ENCODE data around the gene DUOX1. TPM values are rescaled to one million over a fixed set of nuclear protein-coding genes. Genes with fewer than 3 reads are reported as not detected.

Gene DUOX1
- total RNA-seq, 6 experiments from 2014 or later, result 0.02 to 0.26 (median 0.12) TPM; not detected in 1

DNA sequence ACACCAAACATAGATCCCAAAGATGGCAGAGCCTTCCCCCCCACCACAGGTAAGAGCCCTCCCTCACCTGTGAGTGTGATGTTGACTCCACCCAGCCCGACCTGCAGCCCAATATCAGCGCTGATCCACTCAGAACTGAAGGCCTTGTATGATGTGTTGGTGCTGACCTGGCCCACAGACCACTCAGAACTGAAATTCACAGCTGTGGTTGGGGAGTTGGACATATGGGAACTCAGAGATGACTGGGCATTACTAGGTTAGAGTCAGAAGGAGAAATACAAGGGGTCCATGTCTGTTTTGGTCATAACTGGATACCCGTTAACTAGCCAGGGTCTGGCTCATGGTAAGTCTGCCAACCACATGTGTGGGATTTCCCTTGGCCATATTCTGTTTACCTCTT lies 8.8 kb upstream of the DUOX1 start:
- H3K27ac Mint-ChIP-seq, result no peak overlapping the region
- DNase-seq, result no peak
- no peaks in the 10 kb centered on the region for H3K9me3 Mint-ChIP-seq
- TF ChIP-seq, protein P1, sequence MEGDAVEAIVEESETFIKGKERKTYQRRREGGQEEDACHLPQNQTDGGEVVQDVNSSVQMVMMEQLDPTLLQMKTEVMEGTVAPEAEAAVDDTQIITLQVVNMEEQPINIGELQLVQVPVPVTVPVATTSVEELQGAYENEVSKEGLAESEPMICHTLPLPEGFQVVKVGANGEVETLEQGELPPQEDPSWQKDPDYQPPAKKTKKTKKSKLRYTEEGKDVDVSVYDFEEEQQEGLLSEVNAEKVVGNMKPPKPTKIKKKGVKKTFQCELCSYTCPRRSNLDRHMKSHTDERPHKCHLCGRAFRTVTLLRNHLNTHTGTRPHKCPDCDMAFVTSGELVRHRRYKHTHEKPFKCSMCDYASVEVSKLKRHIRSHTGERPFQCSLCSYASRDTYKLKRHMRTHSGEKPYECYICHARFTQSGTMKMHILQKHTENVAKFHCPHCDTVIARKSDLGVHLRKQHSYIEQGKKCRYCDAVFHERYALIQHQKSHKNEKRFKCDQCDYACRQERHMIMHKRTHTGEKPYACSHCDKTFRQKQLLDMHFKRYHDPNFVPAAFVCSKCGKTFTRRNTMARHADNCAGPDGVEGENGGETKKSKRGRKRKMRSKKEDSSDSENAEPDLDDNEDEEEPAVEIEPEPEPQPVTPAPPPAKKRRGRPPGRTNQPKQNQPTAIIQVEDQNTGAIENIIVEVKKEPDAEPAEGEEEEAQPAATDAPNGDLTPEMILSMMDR (IDR thresholded peaks at IDR 0.05), result no peak
- H3K27me3 Mint-ChIP-seq (ENCODE audit: insufficient read depth), result peaks cover 27% of the 10 kb centered on the region
- H3K4me1 Mint-ChIP-seq (ENCODE audit: low read depth), result peaks cover 25% of the 10 kb centered on the region
- H3K4me3 Mint-ChIP-seq, result no peak overlapping the region
- H3K36me3 Mint-ChIP-seq (ENCODE audit: low read depth), result no peaks in the 10 kb centered on the region

DNA sequence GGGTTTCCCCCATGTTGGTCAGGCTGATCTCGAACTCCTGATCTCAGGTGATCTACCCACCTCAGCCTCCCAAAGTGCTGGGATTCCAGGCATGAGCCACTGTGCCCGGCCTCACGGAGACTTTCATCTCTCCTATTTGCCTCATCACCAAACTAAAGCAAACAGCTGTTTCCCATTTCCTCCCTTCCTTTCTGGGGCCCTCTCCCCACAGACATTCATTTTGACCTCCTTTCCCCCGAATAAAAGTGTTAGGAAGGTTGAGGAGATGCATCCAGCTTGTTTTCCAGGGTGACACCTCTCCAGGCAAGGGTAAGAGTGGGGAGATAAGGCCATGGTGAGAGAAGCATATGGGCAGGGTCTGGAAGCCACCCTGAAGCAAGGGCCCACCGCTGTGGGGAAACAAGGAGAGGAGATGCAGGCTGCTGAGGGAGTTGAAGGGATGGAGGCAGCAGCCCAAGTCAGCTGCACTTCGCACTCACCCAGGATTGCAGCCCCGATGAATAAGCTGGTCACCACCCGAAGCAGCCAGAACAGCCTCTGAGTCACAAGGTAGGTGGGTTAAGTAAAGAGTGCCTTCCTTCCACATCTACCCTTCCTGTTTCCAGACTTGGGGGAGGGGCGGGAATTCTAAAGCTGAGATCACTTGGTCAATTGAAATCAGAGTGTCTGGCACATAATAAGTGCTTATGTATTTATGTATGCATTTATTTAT lies 7.9 kb upstream of the DUOX1 start:
- Mint-ChIP-seq H3K4me3 (peak overlapping the region; percentile 45), H3K4me1 (ENCODE audit: low read depth) (peaks cover 25% of the 10 kb centered on the region), H3K27me3 (ENCODE audit: insufficient read depth) (peaks cover 25% of the 10 kb centered on the region), H3K27ac (peak overlapping the region; percentile 79), H3K9me3 (no peaks in the 10 kb centered on the region), H3K36me3 (ENCODE audit: low read depth) (no peaks in the 10 kb centered on the region)
- TF ChIP-seq, protein P1 (IDR thresholded peaks at IDR 0.05), result no peak
- DNase-seq, result peak; percentile 82

DNA sequence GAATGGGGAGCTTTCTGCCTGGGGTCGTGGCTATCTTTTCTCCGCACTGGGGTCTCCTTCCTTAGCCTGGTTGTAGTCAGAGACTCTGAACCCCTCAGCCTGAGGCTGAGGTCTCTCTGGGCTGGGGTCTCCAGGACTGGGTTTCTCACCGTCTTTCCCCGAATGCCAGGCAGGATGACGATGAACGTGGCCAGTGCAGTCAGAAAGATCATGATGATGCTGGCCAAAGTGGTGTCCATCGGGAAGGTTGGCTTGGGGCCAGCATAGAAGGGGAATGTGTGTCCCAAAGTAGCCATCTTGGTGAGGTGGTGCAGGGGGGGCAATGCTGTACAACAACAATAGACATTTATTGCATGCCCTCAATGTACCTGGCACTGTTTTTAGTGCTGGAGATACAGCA lies 7.1 kb upstream of the DUOX1 start:
- peaks cover 17% of the 10 kb centered on the region for H3K27me3 Mint-ChIP-seq (ENCODE audit: insufficient read depth)
- no peak overlapping the region for H3K27ac Mint-ChIP-seq
- peaks cover 24% of the 10 kb centered on the region for H3K4me1 Mint-ChIP-seq (ENCODE audit: low read depth)
- H3K36me3 Mint-ChIP-seq (ENCODE audit: low read depth), result no peaks in the 10 kb centered on the region
- no peak for DNase-seq
- TF ChIP-seq, protein P1 (IDR thresholded peaks at IDR 0.05), result no peak
- H3K4me3 Mint-ChIP-seq, result no peak overlapping the region
- H3K9me3 Mint-ChIP-seq, result no peaks in the 10 kb centered on the region

DNA sequence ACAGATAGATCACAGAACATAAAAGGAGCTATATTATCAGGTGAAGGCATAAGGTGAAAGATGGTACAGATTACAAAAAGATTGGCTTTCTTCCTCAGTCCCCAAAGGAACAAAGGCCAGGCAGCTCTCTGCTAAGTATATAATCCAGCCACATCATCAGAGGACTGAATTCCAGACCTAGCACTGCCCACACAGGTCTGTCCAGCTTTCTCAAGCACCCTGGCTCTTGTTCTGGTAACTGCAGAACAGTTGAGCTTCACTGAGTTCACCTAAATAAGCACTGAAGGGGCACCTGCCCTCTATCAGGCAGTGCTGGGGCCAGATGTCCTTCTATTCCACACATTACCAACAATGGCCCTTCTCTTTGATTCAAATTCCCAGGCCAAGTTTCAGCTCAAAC lies 6.4 kb upstream of the DUOX1 start:
- Mint-ChIP-seq H3K9me3 (no peaks in the 10 kb centered on the region), H3K27ac (no peak overlapping the region), H3K4me1 (ENCODE audit: low read depth) (peaks cover 17% of the 10 kb centered on the region), H3K4me3 (no peak overlapping the region), H3K27me3 (ENCODE audit: insufficient read depth) (peaks cover 19% of the 10 kb centered on the region), H3K36me3 (ENCODE audit: low read depth) (no peaks in the 10 kb centered on the region)
- TF ChIP-seq, protein P1 (IDR thresholded peaks at IDR 0.05), result no peak
- DNase-seq, result no peak

DNA sequence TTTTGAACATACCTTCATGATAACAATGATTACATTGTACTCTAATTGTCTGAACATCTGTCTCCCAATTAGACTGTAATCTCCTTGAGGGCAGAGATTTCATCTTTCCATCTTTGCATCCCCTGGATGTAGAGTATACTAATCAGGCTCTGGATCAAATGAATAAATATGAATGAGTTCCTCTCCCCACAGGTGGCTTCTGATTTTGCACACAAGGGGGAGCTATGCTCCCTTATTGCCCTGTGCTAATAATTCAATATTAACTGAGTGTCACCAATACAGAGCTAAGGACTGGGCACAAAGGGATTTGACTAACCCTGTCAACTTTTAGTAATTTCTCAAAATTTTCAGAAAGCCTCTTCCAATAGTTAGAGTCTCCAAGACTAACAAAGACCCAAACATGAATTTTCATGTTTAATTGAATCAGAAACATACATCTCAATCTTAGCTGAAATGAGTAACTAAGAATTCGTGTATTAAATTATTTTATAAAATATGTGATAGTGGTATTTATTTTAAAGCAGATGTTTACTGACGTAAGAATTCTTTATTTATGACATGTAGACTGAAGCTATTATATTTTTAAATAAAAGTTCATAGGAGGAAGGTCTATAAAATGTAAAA lies 3.1 kb upstream of the DUOX1 start:
- TF ChIP-seq, protein P1 (IDR thresholded peaks at IDR 0.05), result peak; percentile 86
- Mint-ChIP-seq H3K4me3 (no peak overlapping the region), H3K27me3 (ENCODE audit: insufficient read depth) (peaks cover 35% of the 10 kb centered on the region), H3K4me1 (ENCODE audit: low read depth) (peaks cover 8% of the 10 kb centered on the region), H3K36me3 (ENCODE audit: low read depth) (no peaks in the 10 kb centered on the region), H3K27ac (no peak overlapping the region), H3K9me3 (no peaks in the 10 kb centered on the region)
- peak; percentile 43 for DNase-seq

Measured in HFFc6 (cell line).